Measurements from ENCODE around the gene RETREG1. TPM values are rescaled to one million over a fixed set of nuclear protein-coding genes. Genes with fewer than 3 reads are reported as not detected.
A peak's percentile ranks its signal among the peaks of the same experiment; 100 is the strongest.

RETREG1 gene
- total and polyA plus RNA-seq, 2 of the 13 experiments (the other 11 are each of a cell fraction or from before 2014, with no cell fraction given): 0.07 TPM; not detected in 1

- no peak for TF ChIP-seq SNAPC4 (CRISPR knock-in tag; IDR thresholded peaks at IDR 0.05)
- TF ChIP-seq HES4 (CRISPR knock-in tag; IDR thresholded peaks at IDR 0.05; ENCODE audit: borderline replicate concordance): no peak
- TF ChIP-seq ZNF10 (CRISPR knock-in tag; IDR thresholded peaks at IDR 0.05; ENCODE audit: borderline replicate concordance, low read depth): no peak
Measured at GRCh38 chr5:16457451-16457850, 159.3 kb downstream of the RETREG1 start (continued).

GRCh38 chr5:16456103-16456832 is 160.5 kb downstream of the RETREG1 start:
- Histone ChIP-seq H4K20me1 (ENCODE audit: insufficient read depth, low read length) (peaks cover 10% of the 10 kb centered on the region), H3K9me3 (ENCODE audit: low read length) (no peaks in the 10 kb centered on the region), H3K4me1 (ENCODE audit: insufficient read depth, low read length) (peaks cover 2% of the 10 kb centered on the region), H3K79me2 (ENCODE audit: insufficient read depth, low read length) (peaks cover 17% of the 10 kb centered on the region), H3K27me3 (ENCODE audit: control insufficient read depth in 1 of 2, insufficient read depth in 2 of 2, low read length in 2 of 2) (no peaks in the 10 kb centered on the region), H3K4me3 (replicated peaks in 1 of 3; ENCODE audit: insufficient read depth in 1 of 3, low read depth in 2 of 3, low read length in 3 of 3) (no peak overlapping the region), H2AFZ (ENCODE audit: low read length) (no peak overlapping the region), H3K4me2 (ENCODE audit: low read depth, low read length) (no peak overlapping the region), H3K9ac (ENCODE audit: insufficient read depth, low read depth, low read length) (no peak overlapping the region), H3K36me3 (replicated peaks in 1 of 2; ENCODE audit: control insufficient read depth in 1 of 2, insufficient read depth in 2 of 2, low read length in 2 of 2) (peaks cover 22 to 76% of the 10 kb centered on the region in 2 experiments), H3K27ac (ENCODE audit: extremely low read length, insufficient read depth, low read length) (no peak overlapping the region)
- BruUV-seq (replicated peaks): no TSS peak
- ChIA-PET CTCF (ENCODE audit: low intra/inter-chr PET ratio, low total read pairs) (interaction anchor here (2.0 kb wide), 1 partner anchor 295 kb away, joined by 13 read pairs; no protein-coding TSS in a partner anchor), POLR2A (interaction anchor here (1.2 kb wide), 1 partner anchor 10 kb away, joined by 4 read pairs; no protein-coding TSS in a partner anchor)
- DNase-seq (ENCODE audit: low spot score) (peak; percentile 48), FAIRE-seq (peak; percentile 71), ATAC-seq (peak; percentile 83)
- in situ Hi-C loops (cut with HindIII; ENCODE audit: extremely low pct_ligation_motif_present, low pct_unique_long_range_greater_than_20kb) (loop anchor here (5.0 kb wide), 1 partner anchor 294 kb away; no protein-coding TSS in a partner anchor), intact Hi-C loops (cut with micrococcal nuclease; ENCODE audit: unreplicated experiment) (loop anchor here (1.0 kb wide), 2 partner anchors 9 to 296 kb away; partner anchors contain the start of gene ZNF622)
- WGBS (ENCODE audit: low lambda C conversion rate): 52% methylated on average over 4 of the region's 4 CpGs
- TF ChIP-seq SMC3 (IDR thresholded peaks at IDR 0.05; ENCODE audit: low read length): peak; percentile 31; the same call in 1 of the 2 replicates
- no peak for TF ChIP-seq GTF2F1 (IDR thresholded peaks at IDR 0.05; ENCODE audit: low read length)
- peak; percentile 28; the same call in 1 of the 2 replicates for TF ChIP-seq FOSL2 (CRISPR knock-in tag; IDR thresholded peaks at IDR 0.05)
- peak; percentile 72 for TF ChIP-seq CTCF (CRISPR knock-in tag; IDR thresholded peaks at IDR 0.05)
- TF ChIP-seq ZNF800 (CRISPR knock-in tag; IDR thresholded peaks at IDR 0.05): no peak
- 0 out of 2 replicates have a peak, but pooled peaks have one; percentile 8 for TF ChIP-seq ARID3A (IDR thresholded peaks at IDR 0.05; ENCODE audit: low read depth, low read length)
- 0 out of 2 replicates have a peak, but pooled peaks have one; percentile 18 for TF ChIP-seq RAD21 (CRISPR knock-in tag; IDR thresholded peaks at IDR 0.05)

Measured in HepG2 (cell line).